ENCODE measurements around the gene NFILZ. TPM values are rescaled to one million over a fixed set of nuclear protein-coding genes. Genes with fewer than 3 reads are reported as not detected.

The NFILZ gene
- total and polyA plus RNA-seq, 2 of the 8 experiments (the other 6 are each of a cell fraction or from before 2014, with no cell fraction given), result not detected

DNA sequence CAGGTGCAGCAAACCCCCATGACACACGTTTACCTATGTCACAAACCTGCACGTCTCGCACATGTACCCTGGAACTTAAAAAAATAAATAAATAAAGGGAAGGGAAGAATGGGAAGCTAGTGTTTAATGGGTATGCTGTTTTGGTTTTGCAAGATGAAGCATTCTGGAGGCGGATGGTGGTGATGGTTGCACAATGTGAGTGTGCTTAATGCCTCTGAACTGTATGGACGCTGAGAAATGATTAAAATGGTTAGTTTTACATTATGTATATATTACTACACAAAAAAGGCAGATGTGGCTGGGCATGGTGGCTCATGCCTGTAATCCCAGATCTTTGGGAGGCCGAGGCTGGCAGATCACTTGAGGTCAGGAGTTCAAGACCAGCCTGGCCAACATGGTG is 17.8 kb downstream of the NFILZ start (continued):
- no peak for TF ChIP-seq EZH2 (IDR thresholded peaks at IDR 0.05; ENCODE audit: low read depth, low read length, severe bottlenecking)
- TF ChIP-seq GTF2F1 (IDR thresholded peaks at IDR 0.05; ENCODE audit: borderline replicate concordance, low read depth, low read length), result no peak
- no peak for TF ChIP-seq HDAC6 (IDR thresholded peaks at IDR 0.05; ENCODE audit: low read depth, low read length)
- TF ChIP-seq TAF1 (IDR thresholded peaks at IDR 0.05; ENCODE audit: low read depth, low read length), result no peak
- no peak for TF ChIP-seq PHF8 (conservative IDR thresholded peaks at IDR 0.05; ENCODE audit: low read depth, low read length)
- no peak for TF ChIP-seq SIRT6 (IDR thresholded peaks at IDR 0.05; ENCODE audit: low read length)

All from H1 (cell line).